Measurements from ENCODE around the gene DOCK7.
A peak's percentile ranks its signal among the peaks of the same experiment; 100 is the strongest.

The DOCK7 gene

GRCh38 chr1:62676611-62677356 lies 11.4 kb downstream of the DOCK7 start:
- no peak for TF ChIP-seq CTCF (conservative IDR thresholded peaks at IDR 0.05; ENCODE audit: low read length)
- no peak overlapping the region for H3K4me3 ChIP-seq (ENCODE audit: low read length)
- DNase-seq (ENCODE audit: low read depth): peak; percentile 80

GRCh38 chr1:62673629-62674028 lies 14.6 kb downstream of the DOCK7 start:
- no peak overlapping the region for H3K4me3 ChIP-seq (ENCODE audit: low read length)
- TF ChIP-seq CTCF (conservative IDR thresholded peaks at IDR 0.05; ENCODE audit: low read length): no peak
- no peak for DNase-seq (ENCODE audit: low read depth)

GRCh38 chr1:62672029-62672428 lies 16.2 kb downstream of the DOCK7 start:
- no peak overlapping the region for H3K4me3 ChIP-seq (ENCODE audit: low read length)
- DNase-seq (ENCODE audit: low read depth): no peak
- no peak for TF ChIP-seq CTCF (conservative IDR thresholded peaks at IDR 0.05; ENCODE audit: low read length)

GRCh38 chr1:62654744-62655143 lies 33.4 kb downstream of the DOCK7 start:
- TF ChIP-seq CTCF (conservative IDR thresholded peaks at IDR 0.05; ENCODE audit: low read length): no peak
- H3K4me3 ChIP-seq (ENCODE audit: low read length): no peak overlapping the region
- no peak for DNase-seq (ENCODE audit: low read depth)

GRCh38 chr1:62652387-62652786 lies 35.8 kb downstream of the DOCK7 start:
- no peak overlapping the region for H3K4me3 ChIP-seq (ENCODE audit: low read length)
- no peak for DNase-seq (ENCODE audit: low read depth)
- no peak for TF ChIP-seq CTCF (conservative IDR thresholded peaks at IDR 0.05; ENCODE audit: low read length)

GRCh38 chr1:62643283-62643682 lies 44.9 kb downstream of the DOCK7 start:
- no peak for DNase-seq (ENCODE audit: low read depth)
- TF ChIP-seq CTCF (conservative IDR thresholded peaks at IDR 0.05; ENCODE audit: low read length): no peak
- no peak overlapping the region for H3K4me3 ChIP-seq (ENCODE audit: low read length)

GRCh38 chr1:62637392-62638105 lies 50.6 kb downstream of the DOCK7 start:
- TF ChIP-seq CTCF (conservative IDR thresholded peaks at IDR 0.05; ENCODE audit: low read length): no peak
- DNase-seq (ENCODE audit: low read depth): no peak
- H3K4me3 ChIP-seq (ENCODE audit: low read length): no peak overlapping the region

All from AG10803 (cell line).